GM23338 (cell line): ENCODE data around the gene GGPS1. TPM values are rescaled to one million over a fixed set of nuclear protein-coding genes. Genes with fewer than 3 reads are reported as not detected.

Experiments used
- ATAC-seq: fragments of 200-7000 bp; cut with Tn5 transposase; 3 replicates; pipeline ENCODE4 v1.9.1; 2020
- DNase-seq: peaks from one replicate; pipeline ENCODE4 v3.0.0-alpha.2; 2015; ENCODE audit warnings: low spot score
- H2AFZ ChIP-seq: fragments of 200-600 bp; sonication (generic); 2 replicates; pipeline ENCODE4 v1.8.0; 2016; ENCODE audit warnings: antibody characterized with exemption, mild to moderate bottlenecking, moderate library complexity
- H3F3A ChIP-seq: fragments of 200-600 bp; sonication (generic); replicated peaks from 2 replicates; pipeline ENCODE4 v1.8.0; 2017; ENCODE audit warnings: antibody characterized with exemption, mixed run types, low read depth
- H3K27ac ChIP-seq: fragments of 200-600 bp; sonication (generic); 2 replicates; pipeline ENCODE4 v1.6.1; 2016; ENCODE audit warnings: low read depth
- H3K27me3 ChIP-seq: fragments of 200-600 bp; sonication (generic); 2 replicates; pipeline ENCODE4 v1.8.0; 2016; ENCODE audit warnings: mild to moderate bottlenecking, mixed run types, moderate library complexity; ENCODE audit not compliant: insufficient read depth
- H3K36me3 ChIP-seq: fragments of 200-600 bp; sonication (generic); 2 replicates; pipeline ENCODE4 v1.8.0; 2016; ENCODE audit warnings: mild to moderate bottlenecking; ENCODE audit not compliant: insufficient read depth
- H3K4me1 ChIP-seq: fragments of 200-600 bp; sonication (generic); 2 replicates; pipeline ENCODE4 v1.8.0; 2016; ENCODE audit warnings: mild to moderate bottlenecking, moderate library complexity; ENCODE audit not compliant: insufficient read depth
- H3K4me2 ChIP-seq: fragments of 200-600 bp; sonication (generic); 2 replicates; pipeline ENCODE4 v1.7.1; 2017; ENCODE audit warnings: mixed run types
- H3K4me3 ChIP-seq: fragments of 200-600 bp; sonication (generic); 2 replicates; pipeline ENCODE4 v1.6.1; 2016; ENCODE audit warnings: mixed run types
- H3K79me2 ChIP-seq: fragments of 200-600 bp; sonication (generic); replicated peaks from 2 replicates; pipeline ENCODE4 v1.8.0; 2017; ENCODE audit warnings: mild to moderate bottlenecking; ENCODE audit not compliant: insufficient read depth
- H3K9me2 ChIP-seq: fragments of 200-600 bp; sonication (generic); 2 replicates; pipeline ENCODE4 v1.8.0; 2017; ENCODE audit not compliant: insufficient read depth
- H4K20me1 ChIP-seq: fragments of 200-600 bp; sonication (generic); replicated peaks from 2 replicates; pipeline ENCODE4 v1.8.0; 2017; ENCODE audit warnings: mild to moderate bottlenecking; ENCODE audit not compliant: insufficient read depth
- H3K27ac Mint-ChIP-seq: 2 replicates; pipeline ENCODE4 v1.8.0; 2020; ENCODE audit warnings: inconsistent platforms, mild to moderate bottlenecking, moderate library complexity, mixed read lengths
- H3K27me3 Mint-ChIP-seq: 3 replicates; pipeline ENCODE4 v1.8.0; 2022; ENCODE audit warnings: low read depth, mild to moderate bottlenecking, moderate library complexity, mixed read lengths, inconsistent platforms; ENCODE audit not compliant: insufficient read depth, poor library complexity
- H3K36me3 Mint-ChIP-seq: 3 replicates; pipeline ENCODE4 v1.8.0; 2021; ENCODE audit warnings: low read depth, mild to moderate bottlenecking, inconsistent platforms, moderate library complexity, mixed read lengths
- H3K4me1 Mint-ChIP-seq: 3 replicates; pipeline ENCODE4 v1.8.0; 2020; ENCODE audit warnings: mild to moderate bottlenecking, inconsistent platforms, mixed read lengths
- H3K4me3 Mint-ChIP-seq: 3 replicates; pipeline ENCODE4 v1.8.0; 2021; ENCODE audit warnings: moderate library complexity, mild to moderate bottlenecking, inconsistent platforms, mixed read lengths
- H3K9me3 Mint-ChIP-seq: 3 replicates; pipeline ENCODE4 v1.8.0; 2020; ENCODE audit warnings: moderate library complexity, mild to moderate bottlenecking, inconsistent platforms, mixed read lengths
- CREB1 ChIP-seq: fragments of 250-450 bp; sonication (Bioruptor Pico); IDR thresholded peaks from 2 replicates; pipeline ENCODE4 v1.5.0; 2020; ENCODE audit warnings: low read depth, mild to moderate bottlenecking, moderate library complexity
- EZH2phosphoT487 ChIP-seq: fragments of 200-600 bp; sonication (generic); IDR thresholded peaks from one replicate; pipeline ENCODE4 v1.8.1; 2018; ENCODE audit warnings: antibody characterized with exemption; ENCODE audit not compliant: unreplicated experiment
- NANOG ChIP-seq: IDR thresholded peaks from 2 replicates; pipeline ENCODE4 v1.6.1; 2016; ENCODE audit warnings: antibody characterized with exemption, borderline replicate concordance
- REST ChIP-seq: IDR thresholded peaks from one replicate; pipeline ENCODE4 v1.6.1; 2018; ENCODE audit warnings: antibody characterized with exemption; ENCODE audit not compliant: unreplicated experiment
- polyA plus RNA-seq: library from polyadenylated mRNA; unstranded; fragments of >200 nt; fragmentation: Nextera tagmentation; extraction: Ambion mirVana; gene quantifications from 2 replicates; pipeline ENCODE4 v1.2.1, GENCODE V29; 2016
- total RNA-seq: library from RNA; depleted of rRNA; stranded (reverse); fragments of >200 nt; shearing (Covaris generic); gene quantifications from 2 replicates; pipeline ENCODE4 v1.2.3, GENCODE V29; 2014
- TF ChIP-seq, protein P1 (sequence below): fragments of 250-450 bp; sonication (Bioruptor Pico); IDR thresholded peaks from 2 replicates; pipeline ENCODE4 v1.5.0; 2020; ENCODE audit warnings: mild to moderate bottlenecking, moderate library complexity
- TF ChIP-seq, protein P2 (sequence below), 2 experiments: fragments of 200-600 bp in 1 of 2; sonication (generic) in 1 of 2; conservative IDR thresholded peaks; 2 replicates each; pipeline versions ENCODE4 v1.5.1 to v1.6.1; 2016 to 2017; ENCODE audit warnings: antibody characterized with exemption in 2 of 2, low read depth in 2 of 2, mild to moderate bottlenecking in 2 of 2, moderate library complexity in 1 of 2
- TF ChIP-seq, protein P3 (sequence below): IDR thresholded peaks from 2 replicates; pipeline ENCODE4 v1.6.1; 2016; ENCODE audit warnings: antibody characterized with exemption

GGPS1 gene
- total and polyA plus RNA-seq, 2 experiments from 2014 or later = 33.9 to 56.8 TPM

DNA sequence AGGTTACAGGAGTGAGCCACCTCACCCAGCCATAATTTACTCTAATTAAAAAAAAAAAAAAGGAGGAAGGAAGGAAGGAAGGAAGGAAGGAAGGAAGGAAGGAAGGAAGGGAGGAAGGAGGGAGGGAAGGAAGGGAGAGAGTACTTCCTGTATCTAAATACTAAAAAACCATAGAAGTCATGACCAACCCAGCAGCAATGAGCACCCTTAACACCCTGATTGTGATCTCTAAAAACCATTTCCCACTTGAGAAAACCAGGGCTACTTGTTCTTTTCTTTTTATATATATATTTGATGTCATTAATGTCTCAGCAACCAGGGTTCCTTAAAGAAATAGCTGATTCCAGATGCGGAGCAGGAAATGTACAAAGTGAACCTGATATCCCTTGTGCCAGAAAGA lies 31.6 kb upstream of the GGPS1 start (continued):
- TF ChIP-seq, protein P1, sequence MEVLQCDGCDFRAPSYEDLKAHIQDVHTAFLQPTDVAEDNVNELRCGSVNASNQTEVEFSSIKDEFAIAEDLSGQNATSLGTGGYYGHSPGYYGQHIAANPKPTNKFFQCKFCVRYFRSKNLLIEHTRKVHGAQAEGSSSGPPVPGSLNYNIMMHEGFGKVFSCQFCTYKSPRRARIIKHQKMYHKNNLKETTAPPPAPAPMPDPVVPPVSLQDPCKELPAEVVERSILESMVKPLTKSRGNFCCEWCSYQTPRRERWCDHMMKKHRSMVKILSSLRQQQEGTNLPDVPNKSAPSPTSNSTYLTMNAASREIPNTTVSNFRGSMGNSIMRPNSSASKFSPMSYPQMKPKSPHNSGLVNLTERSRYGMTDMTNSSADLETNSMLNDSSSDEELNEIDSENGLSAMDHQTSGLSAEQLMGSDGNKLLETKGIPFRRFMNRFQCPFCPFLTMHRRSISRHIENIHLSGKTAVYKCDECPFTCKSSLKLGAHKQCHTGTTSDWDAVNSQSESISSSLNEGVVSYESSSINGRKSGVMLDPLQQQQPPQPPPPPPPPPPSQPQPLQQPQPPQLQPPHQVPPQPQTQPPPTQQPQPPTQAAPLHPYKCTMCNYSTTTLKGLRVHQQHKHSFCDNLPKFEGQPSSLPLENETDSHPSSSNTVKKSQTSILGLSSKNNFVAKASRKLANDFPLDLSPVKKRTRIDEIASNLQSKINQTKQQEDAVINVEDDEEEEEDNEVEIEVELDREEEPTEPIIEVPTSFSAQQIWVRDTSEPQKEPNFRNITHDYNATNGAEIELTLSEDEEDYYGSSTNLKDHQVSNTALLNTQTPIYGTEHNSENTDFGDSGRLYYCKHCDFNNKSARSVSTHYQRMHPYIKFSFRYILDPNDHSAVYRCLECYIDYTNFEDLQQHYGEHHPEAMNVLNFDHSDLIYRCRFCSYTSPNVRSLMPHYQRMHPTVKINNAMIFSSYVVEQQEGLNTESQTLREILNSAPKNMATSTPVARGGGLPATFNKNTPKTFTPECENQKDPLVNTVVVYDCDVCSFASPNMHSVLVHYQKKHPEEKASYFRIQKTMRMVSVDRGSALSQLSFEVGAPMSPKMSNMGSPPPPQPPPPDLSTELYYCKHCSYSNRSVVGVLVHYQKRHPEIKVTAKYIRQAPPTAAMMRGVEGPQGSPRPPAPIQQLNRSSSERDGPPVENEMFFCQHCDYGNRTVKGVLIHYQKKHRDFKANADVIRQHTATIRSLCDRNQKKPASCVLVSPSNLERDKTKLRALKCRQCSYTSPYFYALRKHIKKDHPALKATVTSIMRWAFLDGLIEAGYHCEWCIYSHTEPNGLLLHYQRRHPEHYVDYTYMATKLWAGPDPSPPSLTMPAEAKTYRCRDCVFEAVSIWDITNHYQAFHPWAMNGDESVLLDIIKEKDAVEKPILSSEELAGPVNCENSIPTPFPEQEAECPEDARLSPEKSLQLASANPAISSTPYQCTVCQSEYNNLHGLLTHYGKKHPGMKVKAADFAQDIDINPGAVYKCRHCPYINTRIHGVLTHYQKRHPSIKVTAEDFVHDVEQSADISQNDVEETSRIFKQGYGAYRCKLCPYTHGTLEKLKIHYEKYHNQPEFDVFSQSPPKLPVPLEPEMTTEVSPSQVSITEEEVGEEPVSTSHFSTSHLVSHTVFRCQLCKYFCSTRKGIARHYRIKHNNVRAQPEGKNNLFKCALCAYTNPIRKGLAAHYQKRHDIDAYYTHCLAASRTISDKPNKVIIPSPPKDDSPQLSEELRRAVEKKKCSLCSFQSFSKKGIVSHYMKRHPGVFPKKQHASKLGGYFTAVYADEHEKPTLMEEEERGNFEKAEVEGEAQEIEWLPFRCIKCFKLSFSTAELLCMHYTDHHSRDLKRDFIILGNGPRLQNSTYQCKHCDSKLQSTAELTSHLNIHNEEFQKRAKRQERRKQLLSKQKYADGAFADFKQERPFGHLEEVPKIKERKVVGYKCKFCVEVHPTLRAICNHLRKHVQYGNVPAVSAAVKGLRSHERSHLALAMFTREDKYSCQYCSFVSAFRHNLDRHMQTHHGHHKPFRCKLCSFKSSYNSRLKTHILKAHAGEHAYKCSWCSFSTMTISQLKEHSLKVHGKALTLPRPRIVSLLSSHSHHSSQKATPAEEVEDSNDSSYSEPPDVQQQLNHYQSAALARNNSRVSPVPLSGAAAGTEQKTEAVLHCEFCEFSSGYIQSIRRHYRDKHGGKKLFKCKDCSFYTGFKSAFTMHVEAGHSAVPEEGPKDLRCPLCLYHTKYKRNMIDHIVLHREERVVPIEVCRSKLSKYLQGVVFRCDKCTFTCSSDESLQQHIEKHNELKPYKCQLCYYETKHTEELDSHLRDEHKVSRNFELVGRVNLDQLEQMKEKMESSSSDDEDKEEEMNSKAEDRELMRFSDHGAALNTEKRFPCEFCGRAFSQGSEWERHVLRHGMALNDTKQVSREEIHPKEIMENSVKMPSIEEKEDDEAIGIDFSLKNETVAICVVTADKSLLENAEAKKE (CRISPR knock-in tag) = no peak
- TF ChIP-seq CREB1 = no peak
- no peak for TF ChIP-seq NANOG
- no peak for TF ChIP-seq EZH2phosphoT487
- TF ChIP-seq, protein P2, sequence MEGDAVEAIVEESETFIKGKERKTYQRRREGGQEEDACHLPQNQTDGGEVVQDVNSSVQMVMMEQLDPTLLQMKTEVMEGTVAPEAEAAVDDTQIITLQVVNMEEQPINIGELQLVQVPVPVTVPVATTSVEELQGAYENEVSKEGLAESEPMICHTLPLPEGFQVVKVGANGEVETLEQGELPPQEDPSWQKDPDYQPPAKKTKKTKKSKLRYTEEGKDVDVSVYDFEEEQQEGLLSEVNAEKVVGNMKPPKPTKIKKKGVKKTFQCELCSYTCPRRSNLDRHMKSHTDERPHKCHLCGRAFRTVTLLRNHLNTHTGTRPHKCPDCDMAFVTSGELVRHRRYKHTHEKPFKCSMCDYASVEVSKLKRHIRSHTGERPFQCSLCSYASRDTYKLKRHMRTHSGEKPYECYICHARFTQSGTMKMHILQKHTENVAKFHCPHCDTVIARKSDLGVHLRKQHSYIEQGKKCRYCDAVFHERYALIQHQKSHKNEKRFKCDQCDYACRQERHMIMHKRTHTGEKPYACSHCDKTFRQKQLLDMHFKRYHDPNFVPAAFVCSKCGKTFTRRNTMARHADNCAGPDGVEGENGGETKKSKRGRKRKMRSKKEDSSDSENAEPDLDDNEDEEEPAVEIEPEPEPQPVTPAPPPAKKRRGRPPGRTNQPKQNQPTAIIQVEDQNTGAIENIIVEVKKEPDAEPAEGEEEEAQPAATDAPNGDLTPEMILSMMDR (conservative IDR thresholded peaks at IDR 0.05; ENCODE audit: low read depth in 2 of 2) = no peak

DNA sequence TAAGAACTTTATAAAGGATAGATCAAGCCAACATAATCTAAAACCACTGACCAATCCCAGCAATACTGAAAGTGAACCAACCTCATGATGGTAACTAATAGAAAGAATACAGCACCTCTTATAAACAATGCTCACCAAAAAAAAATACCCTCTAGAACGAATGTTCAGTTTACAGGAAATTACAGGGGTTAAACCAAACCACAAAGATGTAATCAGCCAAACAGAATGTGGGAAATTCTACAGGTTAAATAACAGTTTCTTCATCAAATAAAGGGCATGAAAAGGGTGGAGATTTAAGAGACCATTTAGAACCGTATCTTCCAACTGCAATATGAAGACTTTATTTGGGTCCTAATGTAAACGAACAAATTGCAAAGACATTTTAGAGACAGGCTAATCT lies 30.8 kb upstream of the GGPS1 start:
- Mint-ChIP-seq H3K4me3 (no peak overlapping the region), H3K4me1 (peaks cover 13% of the 10 kb centered on the region; the same call in 2 of the 3 replicates), H3K27ac (no peak overlapping the region), H3K36me3 (peaks cover 20% of the 10 kb centered on the region; the same call in 2 of the 3 replicates), H3K27me3 (peaks cover 4% of the 10 kb centered on the region), H3K9me3 (peaks cover 5% of the 10 kb centered on the region; the same call in 1 of the 3 replicates)
- Histone ChIP-seq H4K20me1 (peaks cover 41% of the 10 kb centered on the region), H3K4me2 (no peak overlapping the region), H3F3A (no peaks in the 10 kb centered on the region), H3K4me1 (peaks cover 15% of the 10 kb centered on the region; the same call in 1 of the 2 replicates), H3K27me3 (no peaks in the 10 kb centered on the region), H2AFZ (no peak overlapping the region), H3K36me3 (no peaks in the 10 kb centered on the region), H3K9me2 (no peaks in the 10 kb centered on the region), H3K79me2 (peaks cover 99% of the 10 kb centered on the region), H3K27ac (no peak overlapping the region), H3K4me3 (no peak overlapping the region)
- DNase-seq = no peak
- ATAC-seq = no peak
- no peak for TF ChIP-seq REST
- TF ChIP-seq, protein P3, sequence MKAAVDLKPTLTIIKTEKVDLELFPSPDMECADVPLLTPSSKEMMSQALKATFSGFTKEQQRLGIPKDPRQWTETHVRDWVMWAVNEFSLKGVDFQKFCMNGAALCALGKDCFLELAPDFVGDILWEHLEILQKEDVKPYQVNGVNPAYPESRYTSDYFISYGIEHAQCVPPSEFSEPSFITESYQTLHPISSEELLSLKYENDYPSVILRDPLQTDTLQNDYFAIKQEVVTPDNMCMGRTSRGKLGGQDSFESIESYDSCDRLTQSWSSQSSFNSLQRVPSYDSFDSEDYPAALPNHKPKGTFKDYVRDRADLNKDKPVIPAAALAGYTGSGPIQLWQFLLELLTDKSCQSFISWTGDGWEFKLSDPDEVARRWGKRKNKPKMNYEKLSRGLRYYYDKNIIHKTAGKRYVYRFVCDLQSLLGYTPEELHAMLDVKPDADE = no peak
